ENCODE data around the gene AGPAT3. TPM values are rescaled to one million over a fixed set of nuclear protein-coding genes. Genes with fewer than 3 reads are reported as not detected.

Gene AGPAT3
- total RNA-seq, 1 experiment from 2014 or later, result 23.3 TPM

- DNase-seq (ENCODE audit: low read depth), result no peak
Measured at GRCh38 chr21:43936247-43936967, 71.4 kb downstream of the AGPAT3 start.

GRCh38 chr21:43937051-43937832 is 72.2 kb downstream of the AGPAT3 start:
- DNase-seq (ENCODE audit: low read depth), result no peak

DNA sequence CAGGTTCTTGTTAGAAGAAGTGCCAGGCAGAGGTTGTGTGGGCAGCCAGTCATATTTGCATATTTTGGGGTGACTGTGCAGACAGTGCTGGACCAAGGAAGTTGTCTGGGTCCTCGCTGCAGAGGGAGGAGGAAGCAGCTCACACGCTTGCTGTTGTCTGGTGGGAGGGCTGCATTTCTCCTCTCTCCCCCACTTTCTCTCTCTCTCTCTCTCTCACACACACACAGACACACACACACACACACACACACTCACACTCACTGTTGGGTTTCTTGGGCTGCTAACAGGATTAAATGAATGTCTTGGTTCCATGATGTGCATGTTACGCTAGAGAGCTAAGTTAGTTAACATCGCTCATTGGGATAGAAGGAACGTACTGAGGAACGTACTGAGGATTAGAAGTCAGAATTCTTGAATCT is 72.9 kb downstream of the AGPAT3 start:
- no peak for DNase-seq (ENCODE audit: low read depth)

DNA sequence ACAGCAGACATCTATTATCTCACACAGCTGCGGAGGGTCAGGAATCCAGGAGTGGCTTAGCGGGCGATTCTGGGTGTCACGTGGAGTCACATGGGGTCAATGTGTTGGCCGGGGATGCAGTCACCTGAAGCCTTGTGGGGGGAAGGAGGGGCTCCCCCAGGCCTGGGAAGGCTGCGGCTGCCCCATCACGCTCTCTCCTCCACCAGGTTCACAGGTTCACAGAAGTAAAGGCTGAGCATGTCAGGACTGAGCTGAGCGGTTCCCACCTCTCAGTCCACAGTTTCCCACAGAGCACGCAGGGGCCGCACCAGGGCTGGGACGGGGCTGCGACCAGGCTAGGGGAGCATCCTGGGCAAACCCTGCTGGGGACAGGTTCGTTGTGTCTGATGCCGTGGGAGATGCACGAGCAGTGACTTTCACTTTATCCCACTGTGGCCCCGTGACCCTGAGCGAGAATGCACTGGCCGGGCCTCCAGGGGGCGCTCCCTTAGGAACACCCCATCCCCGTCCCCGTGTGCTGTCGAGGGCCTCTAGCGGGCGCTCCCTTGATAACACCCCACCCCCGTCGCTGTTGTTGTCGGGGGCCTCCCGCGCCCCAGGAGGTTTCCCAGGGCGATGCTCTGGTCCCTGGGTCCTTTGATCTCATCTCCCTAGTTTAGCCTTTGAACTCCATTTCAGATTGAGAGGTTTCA is 73.9 kb downstream of the AGPAT3 start:
- DNase-seq (ENCODE audit: low read depth), result peak; percentile 37

DNA sequence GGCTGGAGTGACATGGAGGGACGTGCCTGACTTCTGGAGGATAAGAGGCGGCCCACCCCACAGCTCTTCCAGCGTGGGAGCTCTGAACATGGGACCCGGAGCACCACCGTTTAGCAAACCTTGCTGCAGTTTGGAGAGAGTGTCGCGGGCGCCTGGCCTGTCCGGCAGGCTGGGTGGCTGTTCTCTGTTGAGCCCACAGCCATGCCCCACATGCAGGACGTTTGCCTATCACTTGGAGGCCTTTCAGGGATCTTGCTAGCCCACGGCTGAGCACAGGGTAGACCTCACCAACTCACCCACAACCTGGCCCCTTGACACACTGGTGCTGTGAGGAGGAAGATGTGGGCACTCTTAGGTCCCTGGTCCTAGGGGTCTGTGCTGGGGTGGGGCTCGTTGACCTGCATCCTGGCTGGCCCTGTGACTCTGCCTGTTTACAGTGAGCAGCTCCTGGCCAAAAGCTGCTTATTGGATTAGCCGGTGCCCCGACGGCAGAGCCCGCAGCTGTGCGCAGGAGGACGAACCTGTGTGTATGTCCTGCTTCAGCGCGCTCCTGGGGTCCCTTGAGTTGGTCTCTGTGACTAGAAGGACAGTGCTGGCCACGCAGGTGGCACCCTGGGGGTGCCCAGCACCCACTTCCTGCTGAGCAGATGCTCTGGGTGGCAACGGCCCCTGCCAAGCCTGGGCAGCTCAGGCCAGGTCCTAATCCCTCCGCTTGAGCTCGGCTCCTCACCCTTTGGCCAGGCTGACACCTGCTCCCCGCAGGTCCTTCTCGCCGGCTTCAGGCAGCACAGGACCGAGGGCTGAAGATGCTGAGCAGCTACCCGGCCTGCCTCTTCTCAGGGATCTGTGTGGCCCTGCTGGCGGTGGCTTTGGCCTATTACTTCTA is 74.7 kb downstream of the AGPAT3 start:
- no peak for DNase-seq (ENCODE audit: low read depth)

DNA sequence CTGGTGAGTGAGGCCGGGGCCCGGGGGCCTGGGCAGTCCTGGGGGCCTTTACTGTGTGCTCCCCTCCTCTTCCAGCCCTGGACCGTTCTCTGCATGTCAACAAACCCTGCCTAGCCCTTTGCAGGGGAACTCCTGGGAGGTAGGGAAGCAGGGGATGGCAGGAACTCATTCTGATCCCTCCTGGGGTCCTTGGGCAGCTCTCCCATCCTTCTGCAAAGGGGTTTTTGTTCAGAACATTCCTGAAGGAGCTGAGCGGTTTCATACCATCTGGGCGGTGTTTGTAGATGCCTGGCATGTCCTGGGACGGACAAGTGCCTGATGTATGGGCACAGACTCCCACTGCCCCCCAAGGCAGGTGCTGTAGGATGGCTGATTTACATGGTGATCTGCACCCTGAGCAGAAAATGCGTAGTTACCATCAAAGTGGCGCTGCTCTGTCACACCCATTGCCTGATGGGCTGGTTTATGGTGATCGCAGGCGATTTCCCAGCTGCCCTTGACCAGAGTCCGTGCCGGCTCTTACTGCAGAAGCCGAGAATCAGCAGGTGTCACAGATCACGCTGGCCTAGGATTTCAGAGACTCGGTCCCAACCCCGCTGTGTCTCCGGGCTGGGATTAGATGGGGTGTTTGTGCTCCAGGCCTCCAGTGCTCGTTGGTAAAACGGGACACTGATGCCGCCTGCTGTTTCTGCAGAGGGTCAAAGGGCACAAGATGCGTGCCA is 75.5 kb downstream of the AGPAT3 start:
- DNase-seq (ENCODE audit: low read depth), result no peak

DNA sequence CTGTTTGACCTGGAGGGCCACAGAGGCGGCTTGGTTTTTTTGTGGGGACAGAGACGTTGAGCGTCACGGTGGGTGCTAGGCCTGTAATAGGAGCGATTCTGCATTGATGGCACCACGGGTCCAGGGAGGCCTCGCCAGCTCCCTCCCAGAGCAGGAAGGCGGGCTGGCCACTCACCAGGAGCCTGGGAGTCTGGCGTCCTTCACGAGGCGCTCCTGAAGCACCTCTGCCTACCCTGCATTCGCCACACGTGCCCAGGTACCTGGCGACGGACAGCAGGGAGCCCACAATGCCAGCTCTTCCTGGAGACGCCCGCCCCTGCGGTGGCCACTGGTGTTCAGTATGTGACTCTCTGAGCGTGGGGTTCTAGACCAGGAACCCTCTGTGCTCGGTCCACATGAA is 77.2 kb downstream of the AGPAT3 start:
- DNase-seq (ENCODE audit: low read depth), result no peak

GRCh38 chr21:43942621-43943020 is 77.6 kb downstream of the AGPAT3 start:
- DNase-seq (ENCODE audit: low read depth), result no peak

- no peak for DNase-seq (ENCODE audit: low read depth)
Measured at GRCh38 chr21:43943512-43944077, 78.6 kb downstream of the AGPAT3 start.

GRCh38 chr21:43944078-43944633 is 79.1 kb downstream of the AGPAT3 start:
- no peak for DNase-seq (ENCODE audit: low read depth)

DNA sequence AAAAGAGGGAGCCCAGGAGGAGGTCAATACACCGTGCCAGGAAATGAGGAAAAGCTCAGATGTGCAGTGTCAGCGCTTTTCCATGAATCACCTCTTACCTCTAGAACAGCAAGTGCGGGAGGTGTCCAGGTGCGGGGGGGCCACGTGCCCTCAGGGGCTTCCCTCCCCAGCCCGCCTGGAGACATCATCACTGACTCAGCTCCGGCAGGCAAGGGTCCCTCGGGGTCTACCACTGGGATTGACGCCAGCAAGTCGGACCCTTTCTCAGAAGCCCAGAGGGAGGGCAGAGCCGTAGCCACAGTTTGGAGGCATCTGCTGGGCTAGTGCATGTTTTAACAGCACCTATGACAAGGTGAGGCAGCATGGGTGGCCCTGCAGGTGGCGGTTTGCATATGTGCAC is 79.7 kb downstream of the AGPAT3 start:
- no peak for DNase-seq (ENCODE audit: low read depth)

- no peak for DNase-seq (ENCODE audit: low read depth)
Measured at GRCh38 chr21:43948740-43949498, 83.9 kb downstream of the AGPAT3 start.

DNA sequence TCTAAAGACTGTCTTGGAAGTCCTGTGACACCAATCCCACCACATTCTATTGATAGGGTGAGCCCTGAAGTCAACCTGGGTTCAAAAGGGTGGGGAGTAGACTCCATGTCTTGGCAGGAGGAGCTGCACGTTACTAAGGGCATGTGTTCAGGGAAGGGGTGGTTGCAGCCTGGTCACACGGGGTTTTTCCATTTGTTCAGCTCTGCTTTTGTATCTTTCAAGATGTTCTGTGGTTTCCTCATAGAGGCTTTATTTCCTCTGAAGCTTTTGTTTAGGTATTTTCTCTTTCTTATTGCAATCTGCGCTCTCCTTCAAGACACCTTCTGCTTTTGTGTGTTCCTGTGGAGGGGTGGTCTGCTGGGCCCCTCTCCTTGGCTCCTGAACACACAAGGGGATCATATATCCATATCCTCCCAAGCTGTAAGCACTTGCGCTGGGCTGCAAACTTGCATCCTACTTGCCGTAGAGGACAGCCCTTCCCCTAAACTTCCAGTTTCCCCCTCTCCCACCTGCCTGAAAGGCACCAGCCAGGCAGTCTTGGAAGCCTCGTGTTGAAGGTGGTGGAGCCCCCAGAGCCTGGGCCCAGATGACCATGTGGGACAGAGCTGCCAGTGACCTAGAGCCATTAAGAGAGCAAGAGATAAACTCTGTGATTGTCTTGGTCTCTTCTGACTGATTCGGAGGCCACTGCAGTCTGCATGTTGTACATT is 84.6 kb downstream of the AGPAT3 start:
- no peak for DNase-seq (ENCODE audit: low read depth)

GRCh38 chr21:43950481-43950880 is 85.5 kb downstream of the AGPAT3 start:
- no peak for DNase-seq (ENCODE audit: low read depth)

DNA sequence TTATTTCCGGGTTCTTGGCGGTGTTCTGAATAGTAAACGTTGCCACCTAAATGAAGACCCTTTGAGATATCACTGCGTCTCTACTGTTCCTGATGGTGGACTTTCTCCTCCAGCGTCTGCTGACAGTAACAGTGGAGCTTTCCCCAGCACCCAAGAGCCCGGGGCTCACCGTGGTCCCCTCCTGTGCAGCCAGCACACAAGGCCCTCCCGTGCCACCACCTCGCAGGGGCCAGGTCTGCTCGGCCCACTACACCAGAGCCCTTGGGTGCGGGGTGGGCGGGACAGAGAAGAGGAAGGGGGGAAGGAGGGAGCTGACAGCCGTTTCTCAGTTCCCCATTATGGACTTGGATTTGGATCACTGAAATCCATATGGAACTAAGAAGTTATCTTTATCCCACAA is 85.9 kb downstream of the AGPAT3 start:
- DNase-seq (ENCODE audit: low read depth), result no peak

DNA sequence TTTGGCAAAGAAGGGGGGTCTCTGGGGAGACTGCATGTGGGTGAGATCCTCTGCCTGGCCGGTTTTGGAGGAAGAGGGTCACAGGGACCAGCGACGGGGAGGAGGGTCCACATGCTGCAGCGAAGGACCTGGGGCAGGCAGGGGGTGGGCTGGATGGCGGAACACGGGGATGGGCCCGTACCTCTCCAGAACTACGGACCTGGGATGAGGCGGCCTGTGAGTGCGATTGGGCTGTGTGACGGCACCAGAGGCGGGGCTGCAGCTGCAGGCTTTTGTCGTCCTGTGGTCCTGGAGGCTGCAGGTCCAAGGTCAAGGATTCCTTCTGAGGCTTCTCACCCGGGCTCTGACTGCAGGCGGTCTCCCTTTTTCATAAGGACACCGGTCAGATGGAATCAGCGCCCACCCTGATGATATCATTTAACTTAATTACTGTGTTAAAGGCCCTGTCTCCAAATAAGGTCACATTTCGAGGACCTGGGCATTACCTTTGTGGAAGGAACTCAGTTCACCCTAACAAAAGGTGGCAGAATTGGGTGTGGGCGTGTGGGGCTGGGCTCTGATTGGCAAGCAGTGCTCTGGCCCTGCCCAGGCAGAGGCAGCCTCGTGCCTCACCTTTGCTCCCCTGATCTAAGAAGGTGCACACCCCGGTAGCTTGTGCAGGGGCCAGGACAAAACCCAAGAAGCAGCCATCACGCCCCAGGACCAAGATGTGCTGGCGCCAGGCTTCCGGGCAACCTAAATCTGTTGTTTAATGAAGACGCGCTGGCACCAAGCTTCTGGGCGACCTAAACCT is 87.1 kb downstream of the AGPAT3 start:
- no peak for DNase-seq (ENCODE audit: low read depth)

GRCh38 chr21:43953021-43953420 is 88.0 kb downstream of the AGPAT3 start:
- DNase-seq (ENCODE audit: low read depth), result no peak

DNA sequence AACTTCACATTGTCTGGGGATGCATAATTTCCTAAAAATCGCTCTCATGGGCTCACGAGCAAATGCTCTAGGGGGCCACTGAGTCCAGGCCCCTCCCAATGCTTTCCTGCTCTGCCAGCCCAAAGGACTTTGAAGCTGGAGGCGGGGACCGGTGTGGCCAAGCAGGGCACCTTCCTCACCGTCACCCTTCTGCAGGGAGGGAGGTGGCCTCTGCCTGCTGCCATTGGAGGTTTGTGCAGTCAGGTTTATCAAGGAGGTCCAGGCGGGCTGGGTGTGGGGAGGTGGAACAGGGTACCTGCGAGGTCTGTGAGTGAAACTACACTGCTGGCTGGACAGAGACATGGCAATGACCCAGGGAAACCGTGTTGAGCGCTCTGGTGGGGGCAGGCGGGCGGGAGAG is 89.0 kb downstream of the AGPAT3 start:
- no peak for DNase-seq (ENCODE audit: low read depth)

Measured in RPMI7951 (cell line).